CD4-positive, alpha-beta T cell (primary cell): ENCODE results near the gene BHLHE23. TPM values are rescaled to one million over a fixed set of nuclear protein-coding genes. Genes with fewer than 3 reads are reported as not detected.

Source experiments
- ATAC-seq: fragments of 200-7000 bp; cut with Tn5 transposase; one replicate; pipeline ENCODE4 v1.10.0; 2022; ENCODE audit warnings: mild to moderate bottlenecking; ENCODE audit not compliant: poor library complexity
- CTCF ChIA-PET: fragments of 350-600 bp; sonication (Branson Sonifier 250); formaldehyde crosslinking; loops from one replicate; lab custom pipeline; 2021; ENCODE audit warnings: antibody characterized with exemption, inconsistent platforms; lab: Charles Lee
- POLR2A ChIA-PET: fragments of 350-600 bp; sonication (Branson Sonifier 250); formaldehyde crosslinking; loops from one replicate; lab custom pipeline; 2021; ENCODE audit warnings: antibody characterized with exemption, inconsistent platforms; lab: Charles Lee
- DNase-seq, 14 experiments: peaks; one replicate each; pipeline ENCODE4 v3.0.0-alpha.2; 2013 to 2020; ENCODE audit warnings: mixed read lengths in 2 of 14
- H3K27ac ChIP-seq, 2 donors: one replicate each; pipeline versions ENCODE4 v1.5.1 to v1.7.0; 2013; ENCODE audit warnings: low read length in 2 of 2, low read depth in 1 of 2, mild to moderate bottlenecking in 1 of 2
- H3K27me3 ChIP-seq, 2 experiments: 1 replicate in 1 of 2; 2 replicates in 1 of 2; pipeline versions ENCODE4 v1.6.1 to v1.7.0; 2013; ENCODE audit warnings: low read length in 2 of 2, control low read depth in 1 of 2, mild to moderate bottlenecking in 1 of 2, moderate library complexity in 1 of 2; ENCODE audit not compliant: insufficient read depth in 2 of 2, control insufficient read depth in 1 of 2
- H3K36me3 ChIP-seq: one replicate; pipeline ENCODE4 v1.6.1; 2013; ENCODE audit warnings: low read length, control low read depth; ENCODE audit not compliant: insufficient read depth
- H3K4me1 ChIP-seq: one replicate; pipeline ENCODE4 v1.6.1; 2013; ENCODE audit warnings: low read length, control low read depth; ENCODE audit not compliant: insufficient read depth
- H3K4me3 ChIP-seq: one replicate; pipeline ENCODE4 v1.5.1; 2013; ENCODE audit warnings: mild to moderate bottlenecking, low read length, moderate library complexity
- H3K9me3 ChIP-seq, 2 experiments: 1 replicate in 1 of 2; 2 replicates in 1 of 2; pipeline versions ENCODE4 v1.6.1 to v1.7.0; 2013; ENCODE audit warnings: low read length in 2 of 2, mild to moderate bottlenecking in 2 of 2, control low read depth in 1 of 2, moderate library complexity in 1 of 2; ENCODE audit not compliant: control insufficient read depth in 1 of 2, insufficient read depth in 1 of 2
- H3K27ac Mint-ChIP-seq: one replicate; pipeline ENCODE4 v1.8.0; 2020; ENCODE audit warnings: mixed read lengths
- H3K27me3 Mint-ChIP-seq: one replicate; pipeline ENCODE4 v1.8.0; 2021; ENCODE audit warnings: mixed read lengths
- H3K36me3 Mint-ChIP-seq: one replicate; pipeline ENCODE4 v1.8.0; 2021; ENCODE audit warnings: low read depth, mixed read lengths
- H3K4me1 Mint-ChIP-seq: one replicate; pipeline ENCODE4 v1.8.0; 2021; ENCODE audit warnings: low read depth, mixed read lengths
- H3K4me3 Mint-ChIP-seq: one replicate; pipeline ENCODE4 v1.8.0; 2020; ENCODE audit warnings: mild to moderate bottlenecking, mixed read lengths
- H3K9me3 Mint-ChIP-seq: one replicate; pipeline ENCODE4 v1.8.0; 2020; ENCODE audit warnings: mixed read lengths
- intact Hi-C, 2 experiments: fragments of 100-400 bp; cut with DNase I in 1 of 2; cut with micrococcal nuclease in 1 of 2; formaldehyde crosslinking; loops; one replicate each; pipeline versions ENCODE4 v1.15.1 to v1.9.0; 2023 to 2025; cut with DNase I, micrococcal nuclease
- total RNA-seq, 174 experiments: library from RNA in 2 of 174; stranded (reverse) in 2 of 174; gene quantifications; one replicate each; pipeline ENCODE4 v1.2.3 and lab custom pipeline; 2021 to 2026
- TF ChIP-seq, protein P1 (sequence below): fragments of 200-600 bp; IDR thresholded peaks from one replicate; pipeline ENCODE4 v1.8.0; 2022; ENCODE audit warnings: antibody characterized with exemption, mild to moderate bottlenecking

BHLHE23 gene
- total RNA-seq, 2 experiments from 2014 or later = not detected

DNA sequence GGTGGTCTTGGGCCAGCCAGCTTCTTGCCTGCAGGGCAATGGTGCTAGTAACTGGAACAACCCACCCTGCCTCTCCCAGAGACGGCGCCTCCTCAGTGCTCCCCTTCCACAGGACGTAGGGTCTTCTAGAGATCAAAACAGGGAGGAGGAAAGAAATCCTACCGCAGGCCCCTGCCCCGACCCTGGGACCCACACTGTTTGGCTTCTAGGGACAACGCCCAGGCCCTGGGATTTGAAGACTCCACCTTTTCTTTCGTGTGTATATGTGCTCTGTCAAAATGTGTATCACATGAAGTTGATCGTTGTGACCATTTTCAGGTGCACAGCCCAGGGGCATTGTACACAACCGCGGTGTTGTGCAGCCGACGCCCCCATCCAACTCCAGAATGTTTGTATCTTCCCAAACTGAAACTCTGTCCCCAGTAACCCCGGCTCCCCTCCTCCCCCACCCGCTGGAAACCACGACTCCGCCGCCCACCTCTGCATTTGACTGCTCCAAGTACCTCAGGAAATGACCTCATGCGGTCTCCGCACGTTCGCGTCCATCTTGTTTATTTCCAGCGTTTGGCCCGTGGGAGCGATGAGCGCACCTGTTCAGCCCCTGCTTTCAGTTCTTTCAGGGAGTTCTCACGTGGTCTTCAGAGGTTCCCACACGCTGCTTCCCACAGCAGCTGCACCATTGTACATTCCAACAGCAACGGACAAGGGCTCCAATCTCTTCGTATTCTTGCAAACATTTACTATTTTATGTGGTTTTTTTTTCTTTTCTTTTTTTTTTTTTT, 3.4 kb upstream of the BHLHE23 start:
- Mint-ChIP-seq H3K9me3 (no peaks in the 10 kb centered on the region), H3K27ac (peak overlapping the region; percentile 51), H3K4me3 (peak overlapping the region; percentile 88), H3K36me3 (no peaks in the 10 kb centered on the region), H3K27me3 (peaks cover 77% of the 10 kb centered on the region), H3K4me1 (peaks cover 19% of the 10 kb centered on the region)
- Histone ChIP-seq H3K36me3 (no peaks in the 10 kb centered on the region), H3K27ac (no peak overlapping the region), H3K9me3 (peaks cover 12 to 43% of the 10 kb centered on the region in 2 experiments), H3K4me1 (peaks cover 56% of the 10 kb centered on the region), H3K27me3 (peaks cover 41 to 44% of the 10 kb centered on the region in 2 experiments), H3K4me3 (peak overlapping the region; percentile 41)
- intact Hi-C loops = loop anchor here (1.0 to 10.0 kb wide), 6 partner anchors 38 to 515 kb away; partner anchors contain the start of gene SLC17A9 (in 1 of the 2)
- ATAC-seq (peak; percentile 62), DNase-seq (peak; percentile 31 to 89 (median 62))
- CTCF ChIA-PET = interaction anchor here (1.4 to 1.8 kb wide), 3 partner anchors 29 to 56 kb away, joined by 7 to 24 read pairs (median 23); no protein-coding TSS in a partner anchor
- POLR2A ChIA-PET = interaction anchor here (1.0 to 1.4 kb wide), 5 partner anchors 18 to 215 kb away, joined by 3 to 6 read pairs (median 3); partner anchors contain the start of gene GID8
- TF ChIP-seq, protein P1, sequence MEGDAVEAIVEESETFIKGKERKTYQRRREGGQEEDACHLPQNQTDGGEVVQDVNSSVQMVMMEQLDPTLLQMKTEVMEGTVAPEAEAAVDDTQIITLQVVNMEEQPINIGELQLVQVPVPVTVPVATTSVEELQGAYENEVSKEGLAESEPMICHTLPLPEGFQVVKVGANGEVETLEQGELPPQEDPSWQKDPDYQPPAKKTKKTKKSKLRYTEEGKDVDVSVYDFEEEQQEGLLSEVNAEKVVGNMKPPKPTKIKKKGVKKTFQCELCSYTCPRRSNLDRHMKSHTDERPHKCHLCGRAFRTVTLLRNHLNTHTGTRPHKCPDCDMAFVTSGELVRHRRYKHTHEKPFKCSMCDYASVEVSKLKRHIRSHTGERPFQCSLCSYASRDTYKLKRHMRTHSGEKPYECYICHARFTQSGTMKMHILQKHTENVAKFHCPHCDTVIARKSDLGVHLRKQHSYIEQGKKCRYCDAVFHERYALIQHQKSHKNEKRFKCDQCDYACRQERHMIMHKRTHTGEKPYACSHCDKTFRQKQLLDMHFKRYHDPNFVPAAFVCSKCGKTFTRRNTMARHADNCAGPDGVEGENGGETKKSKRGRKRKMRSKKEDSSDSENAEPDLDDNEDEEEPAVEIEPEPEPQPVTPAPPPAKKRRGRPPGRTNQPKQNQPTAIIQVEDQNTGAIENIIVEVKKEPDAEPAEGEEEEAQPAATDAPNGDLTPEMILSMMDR = no peak

GRCh38 chr20:63009045-63009961, 2.5 kb upstream of the BHLHE23 start:
- Histone ChIP-seq H3K4me3 (peak overlapping the region; percentile 41), H3K36me3 (no peaks in the 10 kb centered on the region), H3K9me3 (peaks cover 12 to 44% of the 10 kb centered on the region in 2 experiments), H3K27ac (no peak overlapping the region), H3K4me1 (peaks cover 63% of the 10 kb centered on the region), H3K27me3 (peaks cover 44 to 46% of the 10 kb centered on the region in 2 experiments)
- TF ChIP-seq, protein P1 = peak; percentile 94
- ATAC-seq = peak; percentile 73
- peak; percentile 67 to 92 (median 82) for DNase-seq
- Mint-ChIP-seq H3K36me3 (no peaks in the 10 kb centered on the region), H3K27me3 (peaks cover 73% of the 10 kb centered on the region), H3K4me3 (peak overlapping the region; percentile 88), H3K27ac (no peak overlapping the region), H3K9me3 (no peaks in the 10 kb centered on the region), H3K4me1 (peaks cover 24% of the 10 kb centered on the region)
- ChIA-PET POLR2A (interaction anchor here (0.8 to 1.9 kb wide), 8 partner anchors 17 to 215 kb away, joined by 3 to 8 read pairs (median 4); partner anchors contain the start of gene GID8), CTCF (interaction anchor here (0.6 to 1.8 kb wide), 13 partner anchors 19 to 136 kb away, joined by 3 to 24 read pairs (median 4); partner anchors contain the start of gene GID8)
- intact Hi-C loops = loop anchor here (1.0 to 10.0 kb wide), 6 partner anchors 37 to 515 kb away; partner anchors contain the start of gene SLC17A9 (in 1 of the 2)
